Keratinocyte (primary cell): Measurements from ENCODE around the gene BPTF. TPM values are rescaled to one million over a fixed set of nuclear protein-coding genes. Genes with fewer than 3 reads are reported as not detected.

Source experiments
- DNase-seq: peaks from one replicate; pipeline ENCODE4 v3.0.0-alpha.2; 2011; ENCODE audit warnings: low read depth, missing footprints, low spot score
- FAIRE-seq: peaks from 2 replicates; lab custom pipeline; 2011; peaks lifted over from hg19 to GRCh38; lab: Jason Lieb, UNC
- H2AFZ ChIP-seq: 2 replicates; pipeline ENCODE4 v1.6.0; 2012; ENCODE audit warnings: low read length, control low read depth, inconsistent platforms; ENCODE audit not compliant: control insufficient read depth
- H3K27ac ChIP-seq: 2 replicates; pipeline ENCODE4 v1.5.1; 2011; ENCODE audit warnings: low read length; ENCODE audit not compliant: control insufficient read depth, insufficient read depth
- H3K27me3 ChIP-seq: 3 replicates; pipeline ENCODE4 v1.6.0; 2011; ENCODE audit warnings: low read length; ENCODE audit not compliant: control insufficient read depth, insufficient read depth; ENCODE audit errors: extremely low read depth
- H3K36me3 ChIP-seq, 2 experiments: 2 replicates in 1 of 2; 3 replicates in 1 of 2; pipeline ENCODE4 v1.5.1; 2011; ENCODE audit warnings: low read length in 2 of 2, mild to moderate bottlenecking in 1 of 2; ENCODE audit not compliant: control insufficient read depth in 2 of 2, insufficient read depth in 2 of 2; ENCODE audit errors: extremely low read depth in 1 of 2
- H3K4me1 ChIP-seq: 3 replicates; pipeline ENCODE4 v1.5.1; 2011; ENCODE audit warnings: low read length; ENCODE audit not compliant: control insufficient read depth, insufficient read depth; ENCODE audit errors: extremely low read depth
- H3K4me2 ChIP-seq: 3 replicates; pipeline ENCODE4 v1.6.0; 2011; ENCODE audit warnings: low read depth, low read length; ENCODE audit not compliant: control insufficient read depth, insufficient read depth; ENCODE audit errors: extremely low read depth
- H3K4me3 ChIP-seq, 3 experiments: fragments of 200-600 bp in 1 of 3; sonication (generic) in 1 of 3; 2 replicates in 2 of 3; 3 replicates in 1 of 3; pipeline ENCODE4 v1.5.1; 2011 to 2016; ENCODE audit warnings: low read length in 3 of 3, mild to moderate bottlenecking in 3 of 3, control low read depth in 2 of 3, inconsistent platforms in 1 of 3, low read depth in 1 of 3, mixed read lengths in 1 of 3, mixed run types in 1 of 3, moderate library complexity in 1 of 3; ENCODE audit not compliant: control insufficient read depth in 2 of 3, insufficient read depth in 2 of 3; ENCODE audit errors: extremely low read depth in 1 of 3
- H3K79me2 ChIP-seq: 2 replicates; pipeline ENCODE4 v1.6.0; 2012; ENCODE audit warnings: low read length; ENCODE audit not compliant: control insufficient read depth, insufficient read depth
- H3K9ac ChIP-seq: 3 replicates; pipeline ENCODE4 v1.6.0; 2011; ENCODE audit warnings: low read length; ENCODE audit not compliant: control insufficient read depth, insufficient read depth; ENCODE audit errors: extremely low read depth
- H3K9me1 ChIP-seq: 3 replicates; pipeline ENCODE4 v1.6.0; 2011; ENCODE audit warnings: low read length; ENCODE audit not compliant: control insufficient read depth, insufficient read depth; ENCODE audit errors: extremely low read depth
- H3K9me3 ChIP-seq: 2 replicates; pipeline ENCODE4 v1.5.1; 2012; ENCODE audit warnings: low read depth, low read length; ENCODE audit not compliant: control insufficient read depth
- H4K20me1 ChIP-seq: 3 replicates; pipeline ENCODE4 v1.6.0; 2011; ENCODE audit warnings: low read length; ENCODE audit not compliant: control insufficient read depth, insufficient read depth; ENCODE audit errors: extremely low read depth
- EZH2 ChIP-seq: IDR thresholded peaks from one replicate; pipeline ENCODE4 v1.6.1; 2012; ENCODE audit warnings: inconsistent platforms, mild to moderate bottlenecking, low read length, moderate library complexity
- dilution Hi-C: fragments of 300-500 bp; cut with MboI; formaldehyde crosslinking; loops from one replicate; pipeline ENCODE4 v1.7.0; 2020; ENCODE audit warnings: low sequenced_read_pairs; ENCODE audit not compliant: extremely low pct_ligation_motif_present
- polyA plus RNA-seq, 5 experiments: library from polyadenylated mRNA; depleted of rRNA in 3 of 5; stranded (reverse) in 3 of 5; stranded (forward) in 1 of 5; unstranded in 1 of 5; fragments of >200 nt; gene quantifications; 1 replicate in 1 of 5; 2 replicates in 3 of 5; 3 replicates in 1 of 5; pipeline versions ENCODE4 v1.2.1 to v1.2.3, GENCODE V29; 2011 to 2012; ENCODE audit warnings: missing spikeins in 2 of 5, low read depth in 1 of 5, low replicate concordance in 1 of 5
- TF ChIP-seq, protein P1 (sequence below), 3 experiments: IDR thresholded peaks in 1 of 3; conservative IDR thresholded peaks in 1 of 3; optimal IDR thresholded peaks in 1 of 3; 2 replicates in 2 of 3; 3 replicates in 1 of 3; pipeline versions ENCODE3 to v1.5.1; 2011; ENCODE audit warnings: low read length in 3 of 3, mild to moderate bottlenecking in 3 of 3, moderate library complexity in 2 of 3, control low read depth in 1 of 3, inconsistent platforms in 1 of 3; ENCODE audit not compliant: insufficient read depth in 2 of 3; ENCODE audit errors: extremely low read depth in 1 of 3

Gene BPTF
- polyA plus RNA-seq, 1 donor (not counting 4 experiments of a cell fraction or from before 2014, with no cell fraction given) = 28.3 TPM

GRCh38 chr17:67993153-67993997 is 168.1 kb downstream of the BPTF start:
- FAIRE-seq (no peak), DNase-seq (no peak)
- peak overlapping the region; percentile 75 for H3K9ac ChIP-seq
- no peaks in the 10 kb centered on the region for H3K9me3 ChIP-seq
- no peaks in the 10 kb centered on the region for H3K9me1 ChIP-seq
- peak overlapping the region; percentile 89 for H3K4me2 ChIP-seq
- peaks cover 21% of the 10 kb centered on the region for H3K4me1 ChIP-seq
- no peaks in the 10 kb centered on the region for H3K36me3 ChIP-seq
- H3K4me3 ChIP-seq = peak overlapping the region; percentile 69 to 81 (median 78)
- H3K27me3 ChIP-seq = no peaks in the 10 kb centered on the region
- H4K20me1 ChIP-seq = no peaks in the 10 kb centered on the region
- H3K79me2 ChIP-seq = no peaks in the 10 kb centered on the region
- no peak for TF ChIP-seq EZH2
- TF ChIP-seq, protein P1, sequence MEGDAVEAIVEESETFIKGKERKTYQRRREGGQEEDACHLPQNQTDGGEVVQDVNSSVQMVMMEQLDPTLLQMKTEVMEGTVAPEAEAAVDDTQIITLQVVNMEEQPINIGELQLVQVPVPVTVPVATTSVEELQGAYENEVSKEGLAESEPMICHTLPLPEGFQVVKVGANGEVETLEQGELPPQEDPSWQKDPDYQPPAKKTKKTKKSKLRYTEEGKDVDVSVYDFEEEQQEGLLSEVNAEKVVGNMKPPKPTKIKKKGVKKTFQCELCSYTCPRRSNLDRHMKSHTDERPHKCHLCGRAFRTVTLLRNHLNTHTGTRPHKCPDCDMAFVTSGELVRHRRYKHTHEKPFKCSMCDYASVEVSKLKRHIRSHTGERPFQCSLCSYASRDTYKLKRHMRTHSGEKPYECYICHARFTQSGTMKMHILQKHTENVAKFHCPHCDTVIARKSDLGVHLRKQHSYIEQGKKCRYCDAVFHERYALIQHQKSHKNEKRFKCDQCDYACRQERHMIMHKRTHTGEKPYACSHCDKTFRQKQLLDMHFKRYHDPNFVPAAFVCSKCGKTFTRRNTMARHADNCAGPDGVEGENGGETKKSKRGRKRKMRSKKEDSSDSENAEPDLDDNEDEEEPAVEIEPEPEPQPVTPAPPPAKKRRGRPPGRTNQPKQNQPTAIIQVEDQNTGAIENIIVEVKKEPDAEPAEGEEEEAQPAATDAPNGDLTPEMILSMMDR (optimal IDR thresholded peaks at IDR 0.05 in 1 of 3, IDR thresholded peaks at IDR 0.05 in 1 of 3, conservative IDR thresholded peaks at IDR 0.05 in 1 of 3; ENCODE audit: extremely low read depth in 1 of 3, insufficient read depth in 2 of 3, low read length in 3 of 3) = no peak
- H2AFZ ChIP-seq = peak overlapping the region; percentile 91
- H3K27ac ChIP-seq = peak overlapping the region; percentile 63
- dilution Hi-C loops = no loop called here

DNA sequence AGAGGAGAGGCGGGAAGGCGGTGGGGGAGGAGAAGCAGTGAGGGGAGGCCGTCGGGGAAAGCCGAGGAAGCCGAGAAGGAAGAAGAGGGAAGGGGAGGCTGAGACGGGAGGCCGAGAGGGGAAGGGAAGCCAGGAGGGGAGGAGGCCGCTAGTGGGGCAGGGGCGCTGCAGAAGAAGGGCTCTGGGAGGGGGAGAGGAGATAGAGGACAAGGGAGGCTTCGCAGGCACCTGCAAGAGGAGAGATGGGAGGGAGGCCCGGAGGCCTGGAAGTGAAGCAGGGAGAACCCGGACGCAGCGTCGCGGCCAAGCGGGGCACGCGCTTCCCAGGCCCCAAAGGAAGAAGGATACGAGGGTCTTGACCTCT is 168.7 kb downstream of the BPTF start:
- peaks cover 24% of the 10 kb centered on the region for H3K4me1 ChIP-seq
- H3K9ac ChIP-seq = peak overlapping the region; percentile 75
- DNase-seq (no peak), FAIRE-seq (no peak)
- no peaks in the 10 kb centered on the region for H3K79me2 ChIP-seq
- dilution Hi-C loops = no loop called here
- no peak for TF ChIP-seq EZH2
- TF ChIP-seq, protein P1 (optimal IDR thresholded peaks at IDR 0.05 in 1 of 3, IDR thresholded peaks at IDR 0.05 in 1 of 3, conservative IDR thresholded peaks at IDR 0.05 in 1 of 3; ENCODE audit: extremely low read depth in 1 of 3, insufficient read depth in 2 of 3, low read length in 3 of 3) = no peak
- peak overlapping the region; percentile 75 for H2AFZ ChIP-seq
- peak overlapping the region; percentile 89 for H3K4me2 ChIP-seq
- peak overlapping the region; percentile 63 for H3K27ac ChIP-seq
- H4K20me1 ChIP-seq = no peaks in the 10 kb centered on the region
- no peaks in the 10 kb centered on the region for H3K36me3 ChIP-seq
- H3K9me3 ChIP-seq = no peaks in the 10 kb centered on the region
- H3K9me1 ChIP-seq = no peaks in the 10 kb centered on the region
- no peaks in the 10 kb centered on the region for H3K27me3 ChIP-seq
- H3K4me3 ChIP-seq = peak overlapping the region; percentile 61 to 81 (median 69)
